ENCODE measurements around the gene HCN4.

The HCN4 gene

GRCh38 chr15:73275862-73276261 lies 92.9 kb downstream of the HCN4 start:
- no peak overlapping the region for H3K4me3 ChIP-seq (ENCODE audit: severe bottlenecking)
- H3K36me3 ChIP-seq (ENCODE audit: low read depth), result no peaks in the 10 kb centered on the region
- DNase-seq (ENCODE audit: low spot score), result no peak
- no peak for ATAC-seq (ENCODE audit: low read depth)
- no peaks in the 10 kb centered on the region for H3K9me3 ChIP-seq (ENCODE audit: severe bottlenecking)
- no peaks in the 10 kb centered on the region for H3K27me3 ChIP-seq (ENCODE audit: insufficient read depth, poor library complexity, severe bottlenecking)
- H3K27ac ChIP-seq (ENCODE audit: poor library complexity, severe bottlenecking), result no peak overlapping the region
- H3K4me1 ChIP-seq (ENCODE audit: insufficient read depth, poor library complexity, severe bottlenecking), result no peaks in the 10 kb centered on the region
- TF ChIP-seq, protein P1, sequence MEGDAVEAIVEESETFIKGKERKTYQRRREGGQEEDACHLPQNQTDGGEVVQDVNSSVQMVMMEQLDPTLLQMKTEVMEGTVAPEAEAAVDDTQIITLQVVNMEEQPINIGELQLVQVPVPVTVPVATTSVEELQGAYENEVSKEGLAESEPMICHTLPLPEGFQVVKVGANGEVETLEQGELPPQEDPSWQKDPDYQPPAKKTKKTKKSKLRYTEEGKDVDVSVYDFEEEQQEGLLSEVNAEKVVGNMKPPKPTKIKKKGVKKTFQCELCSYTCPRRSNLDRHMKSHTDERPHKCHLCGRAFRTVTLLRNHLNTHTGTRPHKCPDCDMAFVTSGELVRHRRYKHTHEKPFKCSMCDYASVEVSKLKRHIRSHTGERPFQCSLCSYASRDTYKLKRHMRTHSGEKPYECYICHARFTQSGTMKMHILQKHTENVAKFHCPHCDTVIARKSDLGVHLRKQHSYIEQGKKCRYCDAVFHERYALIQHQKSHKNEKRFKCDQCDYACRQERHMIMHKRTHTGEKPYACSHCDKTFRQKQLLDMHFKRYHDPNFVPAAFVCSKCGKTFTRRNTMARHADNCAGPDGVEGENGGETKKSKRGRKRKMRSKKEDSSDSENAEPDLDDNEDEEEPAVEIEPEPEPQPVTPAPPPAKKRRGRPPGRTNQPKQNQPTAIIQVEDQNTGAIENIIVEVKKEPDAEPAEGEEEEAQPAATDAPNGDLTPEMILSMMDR (IDR thresholded peaks at IDR 0.05; ENCODE audit: poor library complexity, severe bottlenecking), result no peak

DNA sequence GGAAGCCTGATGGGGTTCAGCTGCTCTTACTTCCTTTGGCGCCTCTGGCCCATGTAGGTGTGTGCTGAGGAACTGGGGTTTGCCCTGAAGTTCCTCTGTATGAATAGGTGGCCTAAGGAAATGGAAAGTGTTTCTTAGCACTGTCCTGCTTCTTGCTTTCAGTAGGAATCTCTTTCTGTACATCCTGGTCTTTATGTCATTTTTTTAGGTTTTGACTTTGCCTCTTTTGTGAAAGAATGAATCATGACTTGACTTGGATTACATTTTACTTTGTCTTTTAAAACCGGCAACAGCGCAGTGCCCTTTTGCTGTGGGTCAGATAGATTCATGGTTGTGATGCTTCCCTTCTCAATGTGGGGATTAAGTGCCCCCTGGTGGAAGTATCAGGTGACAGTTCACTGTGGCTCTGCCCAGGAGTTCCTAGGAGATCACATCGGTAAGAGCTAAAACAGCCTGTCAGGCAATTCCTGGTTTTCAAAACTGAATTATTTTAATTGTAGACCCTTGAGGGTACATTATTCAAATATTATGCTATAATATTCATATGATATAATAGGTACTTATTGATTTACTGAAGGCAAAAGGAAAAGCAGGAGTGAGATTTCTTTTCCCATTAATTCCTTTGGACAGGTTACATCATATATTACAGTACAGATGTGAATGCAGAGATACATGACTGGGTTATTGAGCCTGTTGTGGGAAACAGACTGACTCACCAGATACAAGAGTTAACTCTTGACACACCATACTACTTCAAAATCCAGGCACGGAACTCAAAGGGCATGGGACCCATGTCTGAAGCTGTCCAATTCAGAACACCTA lies 95.4 kb downstream of the HCN4 start:
- DNase-seq (ENCODE audit: low spot score) (no peak), ATAC-seq (ENCODE audit: low read depth) (peak; percentile 90)
- H3K36me3 ChIP-seq (ENCODE audit: low read depth), result no peaks in the 10 kb centered on the region
- no peak overlapping the region for H3K27ac ChIP-seq (ENCODE audit: poor library complexity, severe bottlenecking)
- H3K4me3 ChIP-seq (ENCODE audit: severe bottlenecking), result no peak overlapping the region
- H3K4me1 ChIP-seq (ENCODE audit: insufficient read depth, poor library complexity, severe bottlenecking), result no peaks in the 10 kb centered on the region
- TF ChIP-seq, protein P1 (IDR thresholded peaks at IDR 0.05; ENCODE audit: poor library complexity, severe bottlenecking), result peak; percentile 97
- H3K27me3 ChIP-seq (ENCODE audit: insufficient read depth, poor library complexity, severe bottlenecking), result no peaks in the 10 kb centered on the region
- H3K9me3 ChIP-seq (ENCODE audit: severe bottlenecking), result no peaks in the 10 kb centered on the region

DNA sequence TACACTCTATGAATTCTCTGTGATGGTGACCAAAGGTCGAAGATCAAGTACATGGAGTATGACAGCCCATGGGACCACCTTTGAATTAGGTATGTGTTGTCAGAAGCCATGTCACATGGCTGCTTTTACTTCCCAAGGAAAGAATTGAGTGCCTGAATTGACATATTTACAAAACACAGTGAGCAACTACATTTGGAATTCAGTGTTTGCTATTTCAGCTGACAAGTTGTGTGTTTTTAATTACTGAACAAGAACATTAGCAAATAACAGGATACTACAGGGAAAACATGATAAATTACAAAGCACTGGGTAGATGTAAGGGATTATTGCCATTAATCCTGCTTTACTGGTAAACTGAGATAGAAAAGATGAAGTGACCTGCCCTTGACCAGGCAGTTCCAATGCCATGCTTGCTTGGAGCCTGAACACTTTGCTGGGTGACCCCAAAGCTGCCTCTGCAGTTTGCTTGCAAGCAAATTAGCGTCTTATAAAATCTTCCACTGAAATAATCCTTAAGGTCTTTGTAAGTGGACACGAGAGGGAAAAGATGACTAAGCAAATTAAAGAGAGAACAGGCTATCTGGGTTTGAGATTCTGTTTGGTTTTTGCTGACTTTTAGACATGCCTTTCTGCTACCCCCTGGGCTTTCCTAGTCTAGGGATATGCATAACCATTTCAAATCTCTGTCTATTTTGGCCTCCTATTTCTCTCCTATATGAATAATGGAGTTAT lies 98.2 kb downstream of the HCN4 start:
- H3K36me3 ChIP-seq (ENCODE audit: low read depth), result no peaks in the 10 kb centered on the region
- TF ChIP-seq, protein P1 (IDR thresholded peaks at IDR 0.05; ENCODE audit: poor library complexity, severe bottlenecking), result no peak
- H3K4me3 ChIP-seq (ENCODE audit: severe bottlenecking), result no peak overlapping the region
- no peak for DNase-seq (ENCODE audit: low spot score)
- no peaks in the 10 kb centered on the region for H3K9me3 ChIP-seq (ENCODE audit: severe bottlenecking)
- no peak overlapping the region for H3K27ac ChIP-seq (ENCODE audit: poor library complexity, severe bottlenecking)
- ATAC-seq (ENCODE audit: low read depth), result no peak
- no peaks in the 10 kb centered on the region for H3K4me1 ChIP-seq (ENCODE audit: insufficient read depth, poor library complexity, severe bottlenecking)
- H3K27me3 ChIP-seq (ENCODE audit: insufficient read depth, poor library complexity, severe bottlenecking), result no peaks in the 10 kb centered on the region
